Osteocyte (in vitro differentiated cells): ENCODE data around the gene ZC3H14. TPM values are rescaled to one million over a fixed set of nuclear protein-coding genes. Genes with fewer than 3 reads are reported as not detected.

Experiments used
- DNase-seq: peaks from one replicate; pipeline ENCODE4 v3.0.0; 2021; ENCODE audit warnings: mixed read lengths; ENCODE audit not compliant: unreplicated experiment; ENCODE audit errors: extremely low spot score
- H3K27ac Mint-ChIP-seq: one replicate; pipeline ENCODE4 v1.8.0; 2021; ENCODE audit warnings: mild to moderate bottlenecking, mixed read lengths; ENCODE audit not compliant: unreplicated experiment
- H3K27me3 Mint-ChIP-seq: one replicate; pipeline ENCODE4 v1.8.0; 2021; ENCODE audit warnings: mixed read lengths; ENCODE audit not compliant: unreplicated experiment
- H3K36me3 Mint-ChIP-seq: one replicate; pipeline ENCODE4 v1.8.0; 2021; ENCODE audit warnings: mixed read lengths; ENCODE audit not compliant: unreplicated experiment
- H3K4me1 Mint-ChIP-seq: one replicate; pipeline ENCODE4 v1.8.0; 2021; ENCODE audit warnings: mixed read lengths; ENCODE audit not compliant: unreplicated experiment
- H3K4me3 Mint-ChIP-seq: one replicate; pipeline ENCODE4 v1.8.0; 2021; ENCODE audit warnings: mild to moderate bottlenecking, moderate library complexity, mixed read lengths; ENCODE audit not compliant: unreplicated experiment
- H3K9me3 Mint-ChIP-seq: one replicate; pipeline ENCODE4 v1.8.0; 2021; ENCODE audit warnings: mixed read lengths; ENCODE audit not compliant: unreplicated experiment
- long read RNA-seq: library from polyadenylated mRNA; unstranded; transcript quantifications from one replicate; pipeline ENCODE4 v2.0.0, GENCODE V29; 2021
- total RNA-seq: library from RNA; stranded (reverse); gene quantifications from 2 replicates; pipeline ENCODE4 v1.2.1, GENCODE V29; 2021
- TF ChIP-seq, protein P1 (sequence below): fragments of 200-600 bp; sonication (generic); IDR thresholded peaks from 2 replicates; pipeline ENCODE4 v1.5.0; 2021; ENCODE audit warnings: antibody characterized with exemption, mild to moderate bottlenecking, moderate library complexity

ZC3H14 gene, protein sequence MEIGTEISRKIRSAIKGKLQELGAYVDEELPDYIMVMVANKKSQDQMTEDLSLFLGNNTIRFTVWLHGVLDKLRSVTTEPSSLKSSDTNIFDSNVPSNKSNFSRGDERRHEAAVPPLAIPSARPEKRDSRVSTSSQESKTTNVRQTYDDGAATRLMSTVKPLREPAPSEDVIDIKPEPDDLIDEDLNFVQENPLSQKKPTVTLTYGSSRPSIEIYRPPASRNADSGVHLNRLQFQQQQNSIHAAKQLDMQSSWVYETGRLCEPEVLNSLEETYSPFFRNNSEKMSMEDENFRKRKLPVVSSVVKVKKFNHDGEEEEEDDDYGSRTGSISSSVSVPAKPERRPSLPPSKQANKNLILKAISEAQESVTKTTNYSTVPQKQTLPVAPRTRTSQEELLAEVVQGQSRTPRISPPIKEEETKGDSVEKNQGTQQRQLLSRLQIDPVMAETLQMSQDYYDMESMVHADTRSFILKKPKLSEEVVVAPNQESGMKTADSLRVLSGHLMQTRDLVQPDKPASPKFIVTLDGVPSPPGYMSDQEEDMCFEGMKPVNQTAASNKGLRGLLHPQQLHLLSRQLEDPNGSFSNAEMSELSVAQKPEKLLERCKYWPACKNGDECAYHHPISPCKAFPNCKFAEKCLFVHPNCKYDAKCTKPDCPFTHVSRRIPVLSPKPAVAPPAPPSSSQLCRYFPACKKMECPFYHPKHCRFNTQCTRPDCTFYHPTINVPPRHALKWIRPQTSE
- 63.1 and 68.6 TPM in 2 replicates for total RNA-seq
- long read RNA-seq, full-length matches to known transcripts = 177 of 365 reads
- long read RNA-seq, partial matches to known transcripts = 38 of 365 reads
- long read RNA-seq, other reads (novel, unspliced or antisense) = 150 of 365 reads

DNA sequence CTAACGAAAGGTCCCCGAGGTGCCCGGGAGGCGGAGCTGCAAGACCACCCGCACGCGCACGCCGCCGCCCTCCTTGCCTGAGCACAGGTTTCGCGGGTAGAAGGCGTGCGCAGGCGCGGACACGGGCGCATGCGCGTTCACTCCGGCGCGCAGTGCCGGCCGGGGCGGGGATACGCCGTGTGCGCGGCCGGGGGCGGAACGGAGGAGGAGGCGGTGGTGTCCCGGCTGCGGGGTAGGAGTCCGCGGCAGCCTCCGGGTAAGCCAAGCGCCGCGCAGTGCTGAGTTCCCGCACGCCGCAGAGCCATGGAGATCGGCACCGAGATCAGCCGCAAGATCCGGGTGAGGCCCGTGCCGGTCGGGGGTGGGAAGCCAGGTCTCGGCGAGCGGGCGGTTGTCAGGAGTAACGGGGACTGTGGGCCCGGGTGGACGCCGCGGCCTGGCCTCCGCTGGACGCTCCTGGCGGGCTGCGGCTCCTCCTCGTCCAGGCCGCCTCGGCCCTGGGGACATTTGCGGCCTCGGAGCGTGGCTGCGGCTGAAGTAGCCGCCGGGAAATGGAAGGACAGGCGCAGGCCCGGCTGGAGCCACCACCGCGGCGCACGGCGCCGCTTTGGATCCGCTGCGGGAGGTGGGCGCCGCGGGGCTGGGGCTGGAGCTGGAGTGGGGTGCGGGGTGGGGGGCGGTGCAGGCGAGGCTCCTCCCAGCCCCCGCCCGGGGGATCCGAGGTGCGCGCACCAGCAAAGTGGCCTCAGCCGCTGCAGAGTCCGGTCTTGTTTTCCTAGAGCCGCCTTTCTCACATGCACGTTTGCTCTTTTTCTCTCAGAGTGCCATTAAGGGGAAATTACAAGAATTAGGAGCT lies at the start of gene ZC3H14:
ZC3H14 (plus strand) TSS at position 207 of the 856 bp plus-strand sequence; CDS start at position 304, 97 bp downstream.
- Mint-ChIP-seq H3K27me3 (no peaks in the 10 kb centered on the region), H3K4me1 (peaks cover 21% of the 10 kb centered on the region), H3K9me3 (no peaks in the 10 kb centered on the region), H3K36me3 (peaks cover 7% of the 10 kb centered on the region), H3K27ac (peak within 1 kb of the TSS; percentile 91), H3K4me3 (peak within 1 kb of the TSS; percentile 82)
- peak; percentile 96 for DNase-seq
- TF ChIP-seq, protein P1, sequence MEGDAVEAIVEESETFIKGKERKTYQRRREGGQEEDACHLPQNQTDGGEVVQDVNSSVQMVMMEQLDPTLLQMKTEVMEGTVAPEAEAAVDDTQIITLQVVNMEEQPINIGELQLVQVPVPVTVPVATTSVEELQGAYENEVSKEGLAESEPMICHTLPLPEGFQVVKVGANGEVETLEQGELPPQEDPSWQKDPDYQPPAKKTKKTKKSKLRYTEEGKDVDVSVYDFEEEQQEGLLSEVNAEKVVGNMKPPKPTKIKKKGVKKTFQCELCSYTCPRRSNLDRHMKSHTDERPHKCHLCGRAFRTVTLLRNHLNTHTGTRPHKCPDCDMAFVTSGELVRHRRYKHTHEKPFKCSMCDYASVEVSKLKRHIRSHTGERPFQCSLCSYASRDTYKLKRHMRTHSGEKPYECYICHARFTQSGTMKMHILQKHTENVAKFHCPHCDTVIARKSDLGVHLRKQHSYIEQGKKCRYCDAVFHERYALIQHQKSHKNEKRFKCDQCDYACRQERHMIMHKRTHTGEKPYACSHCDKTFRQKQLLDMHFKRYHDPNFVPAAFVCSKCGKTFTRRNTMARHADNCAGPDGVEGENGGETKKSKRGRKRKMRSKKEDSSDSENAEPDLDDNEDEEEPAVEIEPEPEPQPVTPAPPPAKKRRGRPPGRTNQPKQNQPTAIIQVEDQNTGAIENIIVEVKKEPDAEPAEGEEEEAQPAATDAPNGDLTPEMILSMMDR = no peak

DNA sequence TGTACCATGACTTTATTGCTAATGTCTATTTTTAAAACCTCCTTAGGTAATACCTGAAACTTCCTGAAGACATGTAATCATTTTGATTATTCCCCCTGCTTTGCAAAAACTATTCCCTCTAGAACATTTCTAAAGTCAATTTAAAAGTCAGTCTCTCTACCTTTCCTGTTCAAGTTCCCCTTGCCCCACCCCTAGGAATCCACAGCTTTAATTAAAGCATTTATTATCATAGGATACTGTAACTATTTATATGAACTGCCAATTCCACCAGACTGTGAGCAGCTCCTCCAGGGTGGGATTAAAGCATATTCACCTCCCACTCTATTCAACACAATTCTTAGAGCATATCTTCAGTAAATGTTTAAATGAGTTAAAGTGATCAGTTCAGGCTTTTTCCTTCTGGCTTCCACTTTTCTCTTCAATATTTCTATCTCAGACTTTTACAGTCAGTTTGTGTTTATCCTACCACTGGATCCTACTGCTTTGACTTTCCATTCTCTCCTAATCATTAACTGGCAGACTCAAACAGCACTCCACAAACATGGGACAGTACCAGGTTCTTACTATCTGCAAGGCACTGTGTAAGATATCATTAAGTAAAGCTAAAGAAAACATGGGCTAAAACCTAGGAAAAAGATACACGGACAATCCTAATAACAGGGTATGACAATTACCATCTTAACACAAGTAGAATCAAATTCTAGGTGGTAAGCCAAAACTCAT lies 47.2 kb upstream of the ZC3H14 start:
- H3K4me1 Mint-ChIP-seq = peaks cover 15% of the 10 kb centered on the region
- no peak overlapping the region for H3K4me3 Mint-ChIP-seq
- H3K9me3 Mint-ChIP-seq = no peaks in the 10 kb centered on the region
- DNase-seq = no peak
- no peak overlapping the region for H3K27ac Mint-ChIP-seq
- H3K27me3 Mint-ChIP-seq = no peaks in the 10 kb centered on the region
- TF ChIP-seq, protein P1 = no peak
- peaks cover 19% of the 10 kb centered on the region for H3K36me3 Mint-ChIP-seq

DNA sequence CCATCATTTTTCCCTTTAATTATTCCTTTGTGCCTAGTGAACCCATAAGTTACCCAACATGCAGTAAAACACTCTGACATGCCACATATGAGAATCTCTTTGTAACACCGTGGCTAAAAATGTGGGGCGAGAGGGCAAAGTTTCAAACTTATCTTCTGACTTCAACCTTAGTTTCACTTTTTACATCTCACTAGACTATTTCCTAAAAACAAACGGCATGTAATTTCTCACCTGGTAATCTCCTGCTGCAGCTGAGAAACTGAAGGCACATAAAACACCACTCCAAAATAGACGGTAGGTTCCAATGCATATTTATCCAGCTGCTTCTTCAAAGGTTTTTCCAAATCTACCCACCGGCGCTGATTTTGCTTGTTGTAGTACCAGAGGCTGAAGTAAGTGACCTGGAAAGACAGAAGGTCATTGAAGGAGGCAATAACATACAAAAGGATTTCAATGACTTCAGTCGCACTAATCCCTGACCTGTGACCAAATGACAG lies 45.9 kb upstream of the ZC3H14 start:
- Mint-ChIP-seq H3K9me3 (no peaks in the 10 kb centered on the region), H3K36me3 (peaks cover 19% of the 10 kb centered on the region), H3K27ac (peak overlapping the region; percentile 13), H3K27me3 (no peaks in the 10 kb centered on the region), H3K4me3 (no peak overlapping the region), H3K4me1 (peaks cover 15% of the 10 kb centered on the region)
- no peak for DNase-seq
- TF ChIP-seq, protein P1 = no peak

DNA sequence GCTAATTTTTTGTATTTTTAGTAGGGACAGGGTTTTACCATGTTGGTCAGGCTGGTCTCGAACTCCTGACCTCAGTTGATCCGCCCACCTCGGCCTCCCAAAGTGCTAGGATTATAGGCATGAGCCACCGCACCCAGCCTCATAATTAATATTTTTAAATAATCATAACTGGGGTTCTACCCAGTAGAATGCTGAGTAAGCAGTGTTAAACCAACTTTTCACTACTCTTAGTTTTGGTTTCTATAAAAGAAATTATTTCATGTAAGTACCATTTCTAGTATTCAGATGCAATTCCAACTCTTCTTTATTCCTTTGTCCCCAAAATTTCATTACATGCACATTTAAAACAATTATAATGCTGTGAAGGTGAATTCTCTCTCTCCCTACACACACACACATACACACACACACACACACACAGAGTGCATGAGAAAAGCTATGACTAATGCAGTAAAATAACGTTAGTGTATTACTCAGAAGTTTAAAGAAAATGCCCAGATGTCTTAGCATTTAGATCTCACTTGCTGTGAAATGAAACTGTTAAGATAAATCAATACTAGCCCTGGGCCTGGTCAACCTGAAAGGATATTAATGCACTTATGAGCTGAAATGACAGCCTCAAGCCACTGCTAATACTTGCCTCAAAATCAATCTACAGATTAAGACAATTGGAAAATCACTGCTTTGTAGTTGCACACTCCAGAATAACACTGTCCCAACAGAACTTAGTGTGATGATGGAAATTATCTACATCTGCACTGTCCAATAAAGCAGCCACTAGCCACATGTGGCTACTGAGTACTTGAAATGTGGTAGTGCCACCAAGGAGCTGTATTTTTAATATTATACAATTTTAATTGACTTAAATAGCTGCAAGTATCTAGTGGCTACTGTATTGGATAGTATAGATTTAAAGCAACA lies 44.0 kb upstream of the ZC3H14 start:
- Mint-ChIP-seq H3K4me3 (no peak overlapping the region), H3K9me3 (no peaks in the 10 kb centered on the region), H3K27ac (peak overlapping the region; percentile 42), H3K27me3 (no peaks in the 10 kb centered on the region), H3K4me1 (peaks cover 20% of the 10 kb centered on the region), H3K36me3 (peaks cover 14% of the 10 kb centered on the region)
- DNase-seq = no peak
- TF ChIP-seq, protein P1 = no peak
